HG02571 (cell line): ENCODE results near the gene IL10.

Source experiments
- ATAC-seq: cut with Tn5 transposase; IDR thresholded peaks from one replicate; pipeline ENCODE4 v1.9.1; 2021; ENCODE audit warnings: mild to moderate bottlenecking, moderate library complexity; ENCODE audit not compliant: unreplicated experiment

IL10 gene

DNA sequence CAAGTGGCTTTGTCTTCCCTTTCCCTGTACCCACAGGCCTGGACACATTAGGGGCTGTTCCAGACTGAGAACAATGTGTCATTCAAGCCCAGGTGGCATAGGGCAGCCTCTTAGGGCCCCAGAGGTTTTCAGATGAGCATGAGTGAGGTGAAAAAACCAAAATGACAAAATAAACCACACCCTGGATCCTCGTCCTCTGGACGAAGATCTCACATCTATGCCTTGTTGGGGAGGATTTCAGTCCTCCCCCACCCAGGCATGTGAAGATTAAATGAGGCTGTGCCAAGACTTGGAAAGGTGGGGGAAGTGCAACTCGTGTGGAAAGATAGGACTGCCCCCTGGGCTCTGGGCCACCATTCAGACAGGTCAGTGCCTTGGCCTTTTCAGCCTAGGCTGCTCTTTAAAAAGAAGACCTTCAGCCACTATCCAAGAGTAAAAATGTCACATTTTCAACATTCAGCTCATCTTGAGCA is 34.5 kb downstream of the IL10 start:
- ATAC-seq = no peak

DNA sequence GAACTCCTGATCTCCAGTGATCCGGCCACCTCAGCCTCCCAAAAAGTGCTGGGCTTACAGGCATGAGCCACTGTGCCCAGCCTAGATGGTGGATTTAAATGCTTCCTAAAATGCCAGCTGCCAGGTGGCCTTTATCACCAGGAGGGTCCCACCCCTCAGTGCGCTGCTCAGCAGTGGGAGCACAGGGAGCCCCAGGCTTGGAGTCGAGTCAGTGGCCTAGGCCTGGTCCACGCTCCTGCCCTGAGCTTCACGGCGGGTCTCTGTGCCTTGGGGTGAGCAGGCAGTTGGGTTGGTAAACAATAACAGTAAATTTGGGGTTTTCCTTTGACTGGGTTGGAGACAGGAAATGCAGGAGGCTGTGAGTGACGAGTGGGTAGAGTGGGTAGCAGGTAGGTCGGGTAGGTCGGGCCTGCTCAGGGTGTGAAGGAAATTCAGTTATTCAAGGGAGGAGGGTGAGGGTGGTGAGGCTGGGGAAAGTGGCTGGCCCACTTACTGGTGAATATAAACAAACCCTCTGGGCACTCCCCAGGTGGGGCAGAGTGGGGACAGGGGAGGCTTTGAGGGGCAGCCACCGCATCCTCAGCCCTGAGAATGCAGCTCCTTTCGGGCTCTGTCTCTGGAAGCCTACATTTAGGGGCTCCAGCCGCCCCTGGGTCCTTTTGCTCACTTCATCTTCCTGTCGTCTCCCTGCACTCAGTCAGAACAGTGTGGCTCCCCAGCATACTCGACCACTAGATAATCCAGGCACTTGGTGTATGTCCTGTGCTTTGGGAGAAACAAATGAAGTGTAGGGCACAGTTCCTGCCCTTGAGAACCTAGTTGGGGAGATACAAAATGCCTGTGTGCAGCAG is 35.2 kb downstream of the IL10 start:
- no peak for ATAC-seq

DNA sequence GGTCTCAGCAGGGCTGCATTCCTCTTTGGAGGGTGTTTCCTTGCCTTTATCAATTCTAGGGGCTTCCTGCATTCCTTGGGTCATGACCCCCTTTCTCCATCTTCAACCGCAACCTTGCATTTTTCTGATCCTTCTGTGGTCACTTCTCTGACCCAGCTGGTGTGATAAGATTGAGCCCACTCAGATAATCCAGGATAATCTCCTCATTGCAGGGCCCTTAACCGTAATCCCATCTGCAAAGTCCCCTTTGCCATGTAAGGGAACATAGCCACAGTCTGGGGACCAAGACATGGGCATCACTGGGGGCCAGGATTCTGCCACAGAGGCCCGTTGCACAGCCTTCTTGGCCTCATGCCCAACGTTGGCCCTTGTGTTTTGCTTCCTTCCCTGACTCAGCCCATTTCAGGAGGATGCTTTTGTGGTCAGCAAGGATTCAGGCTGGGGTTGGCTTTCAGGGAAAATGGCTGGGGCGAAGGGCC is 36.7 kb downstream of the IL10 start:
- no peak for ATAC-seq

DNA sequence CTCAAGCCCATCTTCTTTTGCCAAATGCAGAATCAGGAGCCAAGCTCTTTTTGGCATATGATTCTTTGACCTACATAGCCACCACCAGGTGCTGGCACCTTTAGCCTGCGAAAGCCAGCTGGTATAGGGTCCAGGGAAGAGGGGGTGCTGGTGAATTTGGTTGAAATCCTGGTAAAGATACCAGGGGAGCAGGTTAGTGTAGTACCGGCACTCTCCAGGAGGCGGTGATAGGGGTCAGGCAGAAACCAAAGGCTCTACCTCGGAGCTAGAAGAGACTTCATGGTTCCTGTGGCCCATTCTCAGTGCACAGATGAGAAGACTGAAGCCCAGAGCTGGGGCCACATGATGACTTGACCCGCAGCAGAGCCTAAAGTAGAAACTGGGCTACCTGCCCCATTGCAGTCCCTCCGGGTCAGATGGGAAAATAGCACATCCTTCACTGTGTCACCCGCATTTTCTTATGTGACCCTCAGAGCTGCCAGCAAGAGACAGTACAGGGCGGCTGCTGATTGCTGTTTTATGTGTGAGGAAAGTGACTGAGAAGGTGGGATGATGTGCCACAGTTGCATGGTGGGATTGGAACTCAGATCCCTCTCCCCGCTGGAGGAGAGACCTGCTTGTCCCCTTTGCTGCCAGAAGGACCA is 37.7 kb downstream of the IL10 start:
- no peak for ATAC-seq

DNA sequence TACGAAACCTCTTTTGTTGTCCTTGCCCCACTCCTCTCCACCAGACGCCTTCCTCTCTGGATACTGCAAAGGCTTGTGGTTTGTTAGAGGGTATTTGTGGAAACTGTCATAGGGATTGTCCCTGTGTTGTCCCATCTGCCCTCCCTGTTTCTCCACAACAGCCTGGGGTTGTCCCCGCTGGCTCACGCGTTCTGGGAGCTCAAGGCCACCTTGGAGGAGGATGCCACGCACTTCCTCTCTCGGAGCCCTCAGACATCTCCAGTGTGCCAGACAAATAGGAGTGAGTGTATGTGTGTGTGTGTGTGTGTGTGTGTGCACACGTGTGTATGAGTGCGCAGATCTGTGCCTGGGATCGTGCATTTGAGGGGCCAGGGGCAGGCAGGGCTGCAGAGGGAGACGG is 39.3 kb downstream of the IL10 start:
- no peak for ATAC-seq

DNA sequence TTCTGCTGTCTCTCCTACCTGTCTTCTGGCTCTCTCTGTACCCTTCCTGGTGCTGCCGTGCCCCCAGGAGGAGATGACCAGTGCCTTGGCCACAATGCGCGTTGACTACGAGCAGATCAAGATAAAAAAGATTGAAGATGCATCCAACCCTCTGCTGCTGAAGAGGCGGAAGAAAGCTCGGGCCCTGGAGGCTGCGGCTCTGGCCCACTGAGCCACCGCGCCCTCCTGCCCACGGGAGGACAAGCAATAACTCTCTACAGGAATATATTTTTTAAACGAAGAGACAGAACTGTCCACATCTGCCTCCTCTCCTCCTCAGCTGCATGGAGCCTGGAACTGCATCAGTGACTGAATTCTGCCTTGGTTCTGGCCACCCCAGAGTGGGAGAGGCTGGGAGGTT is 39.8 kb downstream of the IL10 start:
- no peak for ATAC-seq

DNA sequence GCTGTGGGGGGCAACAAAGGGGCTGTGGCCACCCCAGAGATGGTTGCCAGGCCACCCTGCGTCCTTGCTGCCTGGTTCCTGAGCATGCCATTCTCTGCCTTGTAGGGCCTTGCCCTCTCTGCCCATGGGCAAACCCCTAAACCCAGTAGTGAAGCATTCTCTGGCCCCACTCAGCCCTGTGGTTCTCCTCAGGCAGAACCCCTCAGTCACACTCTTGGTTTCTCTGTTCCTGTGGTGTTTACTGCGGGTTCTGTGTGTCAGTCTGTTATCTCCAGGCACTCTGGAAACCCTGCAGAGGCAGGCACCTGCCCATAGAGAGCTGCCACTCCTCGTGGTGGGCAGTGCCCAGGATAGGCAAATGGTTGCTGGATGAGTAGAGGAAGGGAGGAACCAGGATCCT is 42.8 kb downstream of the IL10 start:
- ATAC-seq = no peak

DNA sequence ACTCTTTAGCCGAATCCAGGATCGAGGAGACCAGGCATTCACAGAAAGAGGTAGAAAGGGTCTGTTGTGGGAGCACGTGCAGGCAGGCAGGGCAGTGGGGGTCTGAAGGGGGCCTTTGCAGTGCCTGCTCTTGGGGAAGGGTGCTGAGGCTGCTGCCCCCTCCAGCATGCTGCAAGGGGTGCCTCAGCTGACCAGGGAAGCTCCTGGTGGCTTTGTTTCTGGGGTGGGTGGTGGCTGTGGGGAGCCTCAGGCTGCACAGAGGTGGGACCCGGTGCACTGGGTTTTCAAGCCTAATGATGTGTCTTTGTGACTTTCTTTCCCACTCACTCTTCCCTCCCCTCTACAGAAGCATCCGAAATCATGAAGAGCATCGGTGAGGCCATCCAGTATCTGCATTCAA is 43.2 kb downstream of the IL10 start:
- ATAC-seq = no peak

DNA sequence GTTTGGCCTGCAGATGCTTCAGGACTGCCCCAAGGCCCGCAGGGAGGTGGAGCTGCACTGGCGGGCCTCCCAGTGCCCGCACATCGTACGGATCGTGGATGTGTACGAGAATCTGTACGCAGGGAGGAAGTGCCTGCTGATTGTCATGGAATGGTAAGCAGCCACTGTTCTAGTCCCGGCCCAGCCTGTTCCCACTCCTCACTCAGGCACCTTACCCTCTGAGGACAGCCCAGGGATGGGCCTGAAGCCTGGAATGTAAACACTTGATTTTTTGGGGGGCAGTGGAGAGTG is 43.7 kb downstream of the IL10 start:
- no peak for ATAC-seq

DNA sequence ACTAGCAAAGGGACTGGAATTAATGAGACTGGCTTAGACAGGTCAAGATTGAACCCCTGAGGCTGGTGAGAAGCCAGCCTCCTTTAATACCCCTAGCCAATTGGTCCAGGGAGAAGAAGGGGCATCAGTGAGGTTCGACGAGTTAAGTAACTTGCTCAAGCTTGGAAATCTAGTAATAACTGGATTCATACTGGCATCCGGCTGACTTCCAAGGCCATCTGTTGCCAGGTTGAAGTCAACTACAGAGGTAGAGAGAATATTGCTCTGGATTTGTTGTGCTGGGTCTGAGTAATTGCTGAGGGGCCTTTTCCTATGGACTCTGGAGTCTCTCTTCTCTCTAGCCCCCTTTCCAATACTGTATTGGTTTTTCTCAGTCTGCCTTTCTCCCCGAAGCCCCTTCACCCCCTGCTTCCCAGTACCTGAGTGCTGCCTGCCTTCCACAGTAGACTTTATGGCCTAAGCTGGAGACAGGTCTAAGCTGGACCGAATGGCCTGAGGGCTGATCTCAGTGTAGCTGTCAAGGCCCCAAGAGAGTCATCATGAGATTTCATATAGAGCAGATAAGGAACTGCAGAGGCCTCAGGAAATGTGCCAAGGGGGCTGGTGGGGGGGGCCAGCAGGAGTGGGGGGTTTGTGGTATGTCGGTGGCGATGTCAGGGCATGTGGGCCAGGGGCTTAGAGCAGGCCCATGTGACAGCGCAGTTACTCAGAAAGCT is 44.2 kb downstream of the IL10 start:
- ATAC-seq = no peak

DNA sequence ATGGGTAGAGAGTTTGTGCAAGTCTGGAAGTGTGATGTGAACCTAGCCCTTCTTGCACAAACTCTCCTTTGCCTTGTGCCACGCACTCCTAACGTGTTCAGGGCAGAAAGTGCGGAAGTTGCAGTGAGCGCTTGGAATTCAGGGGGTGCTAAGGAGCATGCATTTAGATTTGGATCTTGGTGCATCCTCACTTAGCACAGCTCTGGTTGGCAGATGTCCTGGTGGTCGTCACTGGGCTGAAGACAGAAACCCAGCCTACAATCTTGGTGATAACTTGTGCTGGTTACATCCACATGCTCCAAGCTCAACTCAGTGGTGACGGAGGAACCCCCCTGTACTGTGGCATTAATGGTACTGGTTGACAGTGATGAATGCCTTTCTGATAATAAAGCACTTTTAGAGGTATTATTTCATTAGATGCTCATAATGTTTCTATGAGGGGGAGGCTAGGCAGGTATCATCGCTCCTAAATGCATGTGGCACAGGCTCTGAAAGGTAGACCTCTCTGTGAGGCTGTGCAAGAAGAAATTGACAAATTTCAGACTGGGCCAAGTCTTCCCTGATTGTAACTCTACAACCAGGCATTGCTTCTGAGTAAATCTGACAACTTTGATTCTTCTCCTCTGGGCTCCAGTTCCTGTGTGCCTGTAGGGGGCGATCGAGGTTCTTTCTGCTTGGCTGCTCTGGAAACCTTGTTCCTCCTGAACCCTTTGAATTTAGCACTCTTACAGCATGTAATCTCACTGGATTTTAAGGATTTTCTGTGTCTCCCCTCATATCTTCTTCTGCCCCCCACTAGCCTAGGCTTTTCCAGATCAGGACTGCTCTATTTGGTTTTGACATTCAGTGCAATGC is 47.0 kb downstream of the IL10 start:
- ATAC-seq = no peak

DNA sequence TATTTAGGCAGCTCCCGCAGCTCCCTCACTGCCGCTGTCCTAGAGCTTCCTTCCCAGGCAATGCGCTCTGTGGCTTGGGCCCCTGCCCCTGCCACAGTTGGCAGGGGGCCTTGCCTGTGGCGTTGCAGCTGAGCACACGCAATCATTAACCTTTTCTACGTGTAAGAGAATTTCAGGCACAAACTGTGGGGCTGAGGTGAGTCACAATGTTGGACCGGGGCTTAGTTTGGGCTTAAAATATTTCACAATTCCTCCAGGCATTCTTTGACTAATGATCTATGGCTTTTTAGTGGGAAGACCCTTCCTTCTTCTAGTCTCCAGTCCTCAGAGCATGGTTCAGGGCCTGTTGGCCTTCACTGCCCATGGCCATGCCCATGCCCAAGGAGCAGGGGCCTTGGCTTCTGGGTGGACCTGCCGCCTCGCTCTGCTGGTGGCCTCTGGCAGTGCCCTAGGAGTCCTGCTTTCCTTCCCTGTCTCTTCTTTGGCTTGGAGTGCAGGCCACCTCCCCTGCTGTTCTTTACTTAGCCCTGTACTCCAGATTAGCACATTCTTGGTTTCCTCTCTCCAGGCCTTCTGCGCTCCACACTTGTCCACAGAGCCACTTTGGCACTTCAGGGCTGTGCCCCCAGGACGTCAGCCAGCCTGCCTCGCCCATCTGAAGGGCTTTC is 48.4 kb downstream of the IL10 start:
- no peak for ATAC-seq

DNA sequence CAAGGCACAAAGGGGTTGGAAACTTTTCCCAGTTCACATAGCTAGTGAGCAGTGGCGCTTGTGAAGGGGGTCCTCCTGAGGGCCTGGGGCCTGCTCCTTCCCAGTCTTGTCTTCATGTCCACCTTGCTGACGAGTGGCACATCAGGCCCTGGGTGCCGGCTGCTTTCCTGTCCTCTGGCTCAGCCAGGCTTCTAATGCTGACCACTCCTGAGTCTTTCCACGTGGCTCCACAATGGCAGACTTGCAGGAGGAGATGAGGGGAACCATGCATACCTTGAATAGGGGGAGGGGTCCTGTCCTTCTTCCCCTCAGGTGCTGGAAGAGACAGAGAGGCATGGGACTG is 48.9 kb downstream of the IL10 start:
- no peak for ATAC-seq

DNA sequence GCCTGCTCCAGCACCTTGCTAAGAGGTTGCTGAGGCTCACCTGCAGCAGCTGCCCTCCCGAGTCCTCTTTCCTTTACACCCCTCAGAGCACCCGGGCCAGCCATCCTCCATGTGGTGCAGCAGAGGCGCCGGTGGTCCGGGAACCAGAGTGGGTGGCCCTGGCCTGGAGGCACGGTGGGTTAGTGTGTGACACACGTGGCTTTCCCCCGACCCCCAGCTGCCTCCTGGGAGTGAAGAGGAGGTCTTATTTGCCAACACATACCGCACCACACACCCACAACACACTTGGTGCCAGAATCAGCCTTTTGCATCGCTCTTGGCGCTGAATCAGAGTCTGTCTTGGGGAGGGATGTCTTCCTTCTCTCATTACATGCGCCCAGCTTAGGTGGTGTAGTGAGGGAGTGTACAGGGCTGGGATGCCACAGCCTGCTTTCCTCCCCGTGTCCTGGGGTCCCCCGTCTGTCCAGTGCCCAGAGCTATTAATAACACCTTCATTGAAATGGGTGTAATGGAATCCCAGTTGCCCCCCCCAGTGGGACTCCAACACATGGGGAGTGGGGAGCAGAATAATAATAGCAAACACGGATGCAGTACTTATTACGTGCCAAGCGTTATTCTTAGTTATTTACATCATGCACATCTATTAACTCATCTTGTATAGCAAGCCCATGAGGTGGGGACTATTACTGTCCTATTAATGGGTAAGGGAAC is 49.4 kb downstream of the IL10 start:
- no peak for ATAC-seq

DNA sequence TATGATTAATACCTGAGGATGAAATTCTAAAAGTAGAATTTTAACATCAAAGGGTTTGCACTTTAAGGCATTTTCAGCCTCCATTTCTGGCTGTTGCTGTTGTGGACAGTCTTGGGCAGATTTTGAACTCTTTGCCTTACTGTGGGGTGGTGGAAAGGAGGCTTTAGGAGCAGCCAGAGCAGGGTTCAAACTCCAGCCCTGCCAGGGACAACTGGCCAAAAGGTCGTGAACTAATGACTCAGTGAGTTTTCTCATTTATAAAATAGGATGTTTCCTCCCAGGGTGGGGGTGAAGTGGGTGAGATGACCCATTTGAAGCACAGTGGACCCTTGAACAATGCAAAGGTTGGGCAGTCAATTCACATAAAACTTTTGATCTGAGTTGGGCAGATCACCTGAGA is 50.8 kb downstream of the IL10 start:
- ATAC-seq = no peak

DNA sequence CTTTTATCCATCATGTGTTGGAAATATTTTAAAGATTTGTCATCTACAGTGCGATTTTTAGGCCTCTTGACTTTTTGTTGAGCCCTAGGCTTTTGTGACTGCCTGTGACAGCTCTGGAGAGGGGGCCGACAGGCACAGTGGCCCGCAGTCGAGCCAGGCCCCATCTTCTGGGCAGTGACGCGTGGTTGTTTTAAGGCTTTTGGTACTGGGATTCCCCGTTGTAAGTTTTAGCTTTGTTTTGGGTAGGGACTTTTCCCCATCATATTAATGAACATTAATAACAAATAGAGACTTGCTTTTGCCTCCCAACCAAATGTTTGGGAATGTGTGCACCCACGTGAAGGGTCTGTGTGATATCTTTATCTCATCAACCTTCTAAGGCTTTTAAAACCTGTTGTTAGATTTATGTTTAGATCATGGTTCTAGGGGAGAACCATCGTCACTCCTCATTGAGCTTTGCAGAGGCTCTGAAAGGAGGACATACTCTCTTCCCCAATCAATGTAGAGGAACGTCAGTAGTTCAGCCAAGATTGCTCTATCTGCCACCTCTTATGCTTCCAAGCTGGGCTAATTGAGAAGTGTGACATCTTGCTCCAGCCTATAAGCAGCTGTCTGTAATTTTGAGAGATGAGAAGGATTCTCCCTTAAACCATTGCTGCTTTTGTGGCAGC is 53.0 kb downstream of the IL10 start:
- no peak for ATAC-seq

DNA sequence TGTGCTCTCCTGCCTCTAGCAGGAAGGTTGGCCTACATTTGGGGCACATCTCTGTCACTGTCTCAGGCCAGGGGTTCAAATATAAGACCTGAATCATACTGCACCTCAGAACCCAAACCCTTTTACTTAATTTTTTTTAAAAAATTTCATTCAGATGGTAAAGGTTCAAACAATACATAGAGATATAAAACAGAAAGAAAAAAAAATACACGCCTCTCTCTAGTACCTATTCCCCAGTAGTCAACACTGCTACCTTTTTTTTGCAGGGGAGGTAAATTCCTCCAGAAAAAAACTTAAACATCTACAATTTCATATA is 54.7 kb downstream of the IL10 start:
- no peak for ATAC-seq
